ENCODE data around the gene TEAD1.

DNA sequence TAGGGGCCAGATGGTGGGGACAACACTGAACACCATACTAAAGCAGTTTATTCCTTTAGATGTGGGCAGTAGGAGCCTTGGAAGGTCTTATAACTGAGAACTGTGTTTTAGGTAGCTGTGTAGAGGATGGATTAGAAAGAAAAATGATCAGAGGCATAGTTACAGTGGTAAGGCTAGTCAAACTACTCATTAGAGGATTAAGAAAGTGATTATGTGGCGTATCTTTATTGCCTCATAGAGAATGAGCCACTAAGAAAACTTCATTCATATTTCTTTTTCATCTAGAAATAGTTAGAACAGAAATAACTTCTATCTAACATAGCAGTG is 179.1 kb downstream of the TEAD1 start:
- TF ChIP-seq POLR2A (IDR thresholded peaks at IDR 0.05): no peak
- TF ChIP-seq, protein P1, sequence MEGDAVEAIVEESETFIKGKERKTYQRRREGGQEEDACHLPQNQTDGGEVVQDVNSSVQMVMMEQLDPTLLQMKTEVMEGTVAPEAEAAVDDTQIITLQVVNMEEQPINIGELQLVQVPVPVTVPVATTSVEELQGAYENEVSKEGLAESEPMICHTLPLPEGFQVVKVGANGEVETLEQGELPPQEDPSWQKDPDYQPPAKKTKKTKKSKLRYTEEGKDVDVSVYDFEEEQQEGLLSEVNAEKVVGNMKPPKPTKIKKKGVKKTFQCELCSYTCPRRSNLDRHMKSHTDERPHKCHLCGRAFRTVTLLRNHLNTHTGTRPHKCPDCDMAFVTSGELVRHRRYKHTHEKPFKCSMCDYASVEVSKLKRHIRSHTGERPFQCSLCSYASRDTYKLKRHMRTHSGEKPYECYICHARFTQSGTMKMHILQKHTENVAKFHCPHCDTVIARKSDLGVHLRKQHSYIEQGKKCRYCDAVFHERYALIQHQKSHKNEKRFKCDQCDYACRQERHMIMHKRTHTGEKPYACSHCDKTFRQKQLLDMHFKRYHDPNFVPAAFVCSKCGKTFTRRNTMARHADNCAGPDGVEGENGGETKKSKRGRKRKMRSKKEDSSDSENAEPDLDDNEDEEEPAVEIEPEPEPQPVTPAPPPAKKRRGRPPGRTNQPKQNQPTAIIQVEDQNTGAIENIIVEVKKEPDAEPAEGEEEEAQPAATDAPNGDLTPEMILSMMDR (IDR thresholded peaks at IDR 0.05 in 4 of 5, conservative IDR thresholded peaks at IDR 0.05 in 1 of 5): no peak

Measured in gastrocnemius medialis (tissue), 4 donors.